RWPE1 (cell line): ENCODE data around the gene ASCL2.

Source experiments
- CTCF ChIA-PET: fragments of 350-600 bp; sonication (Branson Sonifier 250); formaldehyde crosslinking; extraction: SDS; loops from one replicate; lab custom pipeline; 2021; lab: Yijun Ruan, JAX
- POLR2A ChIA-PET: fragments of 400-600 bp; formaldehyde crosslinking; extraction: SDS; loops from one replicate; lab custom pipeline; 2020; ENCODE audit warnings: antibody characterized with exemption; ENCODE audit not compliant: low non-redundant PET; lab: Yijun Ruan, JAX
- DNase-seq: peaks from one replicate; pipeline ENCODE4 v3.0.0; 2012; ENCODE audit warnings: low spot score
- H3K27ac ChIP-seq: fragments of 450-650 bp; 2 replicates; pipeline ENCODE4 v1.5.1; 2017
- CTCF ChIP-seq: fragments of 450-650 bp; conservative IDR thresholded peaks from 2 replicates; pipeline ENCODE4 v1.5.1; 2017; ENCODE audit warnings: low read depth, mild to moderate bottlenecking

Gene ASCL2

GRCh38 chr11:2261436-2262230 is 8.8 kb downstream of the ASCL2 start:
- no peak for TF ChIP-seq CTCF
- ChIA-PET CTCF (no interaction called here), POLR2A (no interaction called here)
- DNase-seq: no peak
- no peak overlapping the region for H3K27ac ChIP-seq

GRCh38 chr11:2260491-2261364 is 9.7 kb downstream of the ASCL2 start:
- ChIA-PET POLR2A (no interaction called here), CTCF (interaction anchor here (0.8 kb wide), 1 partner anchor 9 kb away, joined by 5 read pairs; no protein-coding TSS in a partner anchor)
- no peak for DNase-seq
- no peak for TF ChIP-seq CTCF
- H3K27ac ChIP-seq: no peak overlapping the region

GRCh38 chr11:2259897-2260451 is 10.4 kb downstream of the ASCL2 start:
- CTCF ChIA-PET: interaction anchor here (0.6 to 1.7 kb wide), 3 partner anchors 10 to 109 kb away, joined by 3 to 5 read pairs (median 4); no protein-coding TSS in a partner anchor
- DNase-seq: no peak

GRCh38 chr11:2259466-2259830 is 10.9 kb downstream of the ASCL2 start:
- CTCF ChIA-PET: interaction anchor here (0.6 to 1.7 kb wide), 3 partner anchors 40 to 108 kb away, joined by 3 to 4 read pairs (median 4); no protein-coding TSS in a partner anchor

More at GRCh38 chr11:2259897-2260451, 10.4 kb downstream of the ASCL2 start:
- POLR2A ChIA-PET: no interaction called here
- no peak overlapping the region for H3K27ac ChIP-seq
- no peak for TF ChIP-seq CTCF

GRCh38 chr11:2258501-2259465 is 11.6 kb downstream of the ASCL2 start:
- no peak overlapping the region for H3K27ac ChIP-seq
- ChIA-PET POLR2A (no interaction called here), CTCF (interaction anchor here (0.6 to 1.7 kb wide), 4 partner anchors 9 to 202 kb away, joined by 3 to 4 read pairs (median 4); no protein-coding TSS in a partner anchor)
- no peak for DNase-seq
- no peak for TF ChIP-seq CTCF

More at GRCh38 chr11:2259466-2259830, 10.9 kb downstream of the ASCL2 start:
- POLR2A ChIA-PET: no interaction called here
- no peak for DNase-seq
- H3K27ac ChIP-seq: no peak overlapping the region
- TF ChIP-seq CTCF: no peak
